ENCODE data around the gene ZNF683. TPM values are rescaled to one million over a fixed set of nuclear protein-coding genes. Genes with fewer than 3 reads are reported as not detected.
"Not testable (repeated sequence)": the region's sequence is repeated elsewhere in the genome, so short reads cannot be mapped to it uniquely, and the experiment has no call there.

ZNF683 gene
- under 1 TPM in 1 of 2 experiments, not detected in 1; 0.41 TPM for total RNA-seq
- 4.2 TPM for polyA plus RNA-seq (2013, experiment 1 of 2)
- 2.5 TPM for polyA plus RNA-seq (2013, experiment 2 of 2)
- total RNA-seq = 0 to 4.4 (median 0.23) reads per million in 172 experiments

DNA sequence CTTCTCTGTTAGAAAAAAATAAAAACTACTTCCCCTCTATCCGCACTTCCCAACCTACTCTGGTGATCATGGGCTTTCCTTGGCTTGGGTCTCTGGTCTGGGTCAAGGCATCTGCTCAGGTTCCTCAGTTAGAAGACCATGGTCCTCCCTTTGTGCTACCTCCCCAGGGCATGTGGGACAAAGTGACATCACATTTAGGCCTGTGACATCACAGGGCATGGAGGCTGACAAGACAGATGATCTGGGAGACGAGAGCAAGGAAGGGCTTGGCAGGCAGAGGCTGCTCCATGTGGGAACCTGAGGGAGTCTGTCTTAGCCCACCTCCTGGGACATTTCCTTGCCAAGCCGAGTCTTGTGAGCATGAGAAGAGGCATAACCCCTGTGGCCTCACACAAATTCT is at the start of gene ZNF683:
ZNF683 (minus strand) TSS at position 140 of the 400 bp plus-strand sequence. CDS start 4,179 bp downstream, outside the sequence.
- H3K9me3 Mint-ChIP-seq; ATAC-seq (ENCODE audit: poor library complexity); H3K4me3 ChIP-seq (ENCODE audit: low read length); H3K9me3 ChIP-seq (ENCODE audit: control insufficient read depth in 1 of 2, insufficient read depth in 1 of 2, low read length in 2 of 2); H3K36me3 Mint-ChIP-seq (ENCODE audit: low read depth); intact Hi-C loops (cut with DNase I, micrococcal nuclease); H3K27me3 ChIP-seq (ENCODE audit: control insufficient read depth in 1 of 2, insufficient read depth in 2 of 2, low read length in 2 of 2); H3K27me3 Mint-ChIP-seq; H3K36me3 ChIP-seq (ENCODE audit: insufficient read depth, low read length); DNase-seq: not testable (repeated sequence)
- Mint-ChIP-seq H3K27ac (peak within 1 kb of the TSS; percentile 92), H3K4me1 (ENCODE audit: low read depth) (peaks cover 80% of the 10 kb centered on the region), H3K4me3 (peak within 1 kb of the TSS; percentile 77)
- peaks cover 99% of the 10 kb centered on the region for H3K4me1 ChIP-seq (ENCODE audit: insufficient read depth, low read length)
- POLR2A ChIA-PET = interaction anchor here (1.0 to 2.2 kb wide), 4 partner anchors 8 to 55 kb away, joined by 3 to 9 read pairs (median 6); partner anchors contain the start of gene CD52
- H3K27ac ChIP-seq (ENCODE audit: low read depth in 1 of 2, low read length in 2 of 2) = peak within 1 kb of the TSS; percentile 36 to 52
- CTCF ChIA-PET = interaction anchor here (1.2 to 3.9 kb wide), 4 partner anchors 9 to 51 kb away, joined by 4 to 22 read pairs (median 4); no protein-coding TSS in a partner anchor

DNA sequence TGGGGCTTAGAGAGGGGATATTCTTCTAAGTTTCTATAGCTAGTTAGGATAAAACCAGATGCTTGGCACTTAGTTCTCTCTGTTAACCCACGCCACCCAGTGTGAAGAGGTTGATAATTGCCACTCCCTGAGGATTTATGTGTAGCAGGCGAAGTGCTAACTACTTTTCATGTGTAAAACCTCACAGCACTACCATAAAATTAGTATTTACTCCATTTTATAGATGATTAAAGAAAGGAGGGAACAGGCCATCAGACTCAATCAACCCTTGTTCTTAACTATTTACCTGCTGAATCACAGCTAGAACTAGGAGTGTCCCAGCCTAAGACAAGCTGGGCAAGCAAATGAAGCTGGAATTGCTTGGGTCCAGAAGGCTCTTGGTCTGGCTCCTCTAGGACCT is 46.9 kb upstream of the ZNF683 start:
- intact Hi-C loops (cut with DNase I, micrococcal nuclease) = loop anchor here in 1 of 2 experiments (10.0 kb wide), 1 partner anchor 385 kb away; no protein-coding TSS in a partner anchor
- Histone ChIP-seq H3K36me3 (ENCODE audit: insufficient read depth, low read length) (no peaks in the 10 kb centered on the region), H3K4me3 (ENCODE audit: low read length) (no peak overlapping the region), H3K27me3 (ENCODE audit: control insufficient read depth in 1 of 2, insufficient read depth in 2 of 2, low read length in 2 of 2) (peaks cover 3 to 10% of the 10 kb centered on the region in 2 experiments), H3K27ac (ENCODE audit: low read depth in 1 of 2, low read length in 2 of 2) (no peak overlapping the region), H3K4me1 (ENCODE audit: insufficient read depth, low read length) (no peaks in the 10 kb centered on the region), H3K9me3 (ENCODE audit: control insufficient read depth in 1 of 2, insufficient read depth in 1 of 2, low read length in 2 of 2) (no peaks in the 10 kb centered on the region)
- ChIA-PET CTCF (interaction anchor here (0.9 kb wide), 1 partner anchor 98 kb away, joined by 3 read pairs; no protein-coding TSS in a partner anchor), POLR2A (no interaction called here)
- no peaks in the 10 kb centered on the region for H3K36me3 Mint-ChIP-seq (ENCODE audit: low read depth)
- no peaks in the 10 kb centered on the region for H3K4me1 Mint-ChIP-seq (ENCODE audit: low read depth)
- DNase-seq (no peak), ATAC-seq (ENCODE audit: poor library complexity) (no peak)
- TF ChIP-seq, protein P1, sequence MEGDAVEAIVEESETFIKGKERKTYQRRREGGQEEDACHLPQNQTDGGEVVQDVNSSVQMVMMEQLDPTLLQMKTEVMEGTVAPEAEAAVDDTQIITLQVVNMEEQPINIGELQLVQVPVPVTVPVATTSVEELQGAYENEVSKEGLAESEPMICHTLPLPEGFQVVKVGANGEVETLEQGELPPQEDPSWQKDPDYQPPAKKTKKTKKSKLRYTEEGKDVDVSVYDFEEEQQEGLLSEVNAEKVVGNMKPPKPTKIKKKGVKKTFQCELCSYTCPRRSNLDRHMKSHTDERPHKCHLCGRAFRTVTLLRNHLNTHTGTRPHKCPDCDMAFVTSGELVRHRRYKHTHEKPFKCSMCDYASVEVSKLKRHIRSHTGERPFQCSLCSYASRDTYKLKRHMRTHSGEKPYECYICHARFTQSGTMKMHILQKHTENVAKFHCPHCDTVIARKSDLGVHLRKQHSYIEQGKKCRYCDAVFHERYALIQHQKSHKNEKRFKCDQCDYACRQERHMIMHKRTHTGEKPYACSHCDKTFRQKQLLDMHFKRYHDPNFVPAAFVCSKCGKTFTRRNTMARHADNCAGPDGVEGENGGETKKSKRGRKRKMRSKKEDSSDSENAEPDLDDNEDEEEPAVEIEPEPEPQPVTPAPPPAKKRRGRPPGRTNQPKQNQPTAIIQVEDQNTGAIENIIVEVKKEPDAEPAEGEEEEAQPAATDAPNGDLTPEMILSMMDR (IDR thresholded peaks at IDR 0.05) = no peak
- H3K27me3 Mint-ChIP-seq = peaks cover 22% of the 10 kb centered on the region
- H3K27ac Mint-ChIP-seq = no peak overlapping the region
- no peaks in the 10 kb centered on the region for H3K9me3 Mint-ChIP-seq
- no peak overlapping the region for H3K4me3 Mint-ChIP-seq

DNA sequence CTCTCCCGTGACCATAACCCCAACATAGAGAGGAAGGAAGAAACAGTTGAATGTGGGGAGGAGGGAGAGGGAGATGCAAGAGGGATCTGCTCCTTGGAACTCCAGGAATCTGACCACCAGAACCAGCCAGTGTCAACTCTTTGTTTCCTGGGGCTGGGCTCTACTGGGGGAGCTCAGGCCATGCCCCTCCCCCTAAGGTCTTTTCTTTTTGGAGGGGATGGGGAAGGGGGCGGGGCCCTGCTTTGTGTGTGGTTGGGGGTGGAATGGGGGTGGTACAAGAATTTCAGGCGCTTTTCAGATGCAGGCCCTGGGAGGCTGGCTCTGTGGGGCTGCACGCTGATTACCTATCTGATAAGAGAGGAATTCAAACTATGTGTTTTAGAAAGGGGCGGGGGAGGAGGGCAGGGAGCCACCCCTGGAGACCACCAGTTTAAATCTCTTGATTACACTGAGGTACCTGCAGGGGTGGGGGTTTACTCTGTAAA is 46.4 kb upstream of the ZNF683 start:
- Mint-ChIP-seq H3K27ac (no peak overlapping the region), H3K4me1 (ENCODE audit: low read depth) (no peaks in the 10 kb centered on the region), H3K9me3 (no peaks in the 10 kb centered on the region), H3K36me3 (ENCODE audit: low read depth) (no peaks in the 10 kb centered on the region), H3K4me3 (no peak overlapping the region), H3K27me3 (peaks cover 28% of the 10 kb centered on the region)
- DNase-seq (no peak), ATAC-seq (ENCODE audit: poor library complexity) (no peak)
- Histone ChIP-seq H3K4me1 (ENCODE audit: insufficient read depth, low read length) (no peaks in the 10 kb centered on the region), H3K4me3 (ENCODE audit: low read length) (no peak overlapping the region), H3K27me3 (ENCODE audit: control insufficient read depth in 1 of 2, insufficient read depth in 2 of 2, low read length in 2 of 2) (peaks cover 6 to 16% of the 10 kb centered on the region in 2 experiments), H3K27ac (ENCODE audit: low read depth in 1 of 2, low read length in 2 of 2) (no peak overlapping the region), H3K9me3 (ENCODE audit: control insufficient read depth in 1 of 2, insufficient read depth in 1 of 2, low read length in 2 of 2) (no peaks in the 10 kb centered on the region), H3K36me3 (ENCODE audit: insufficient read depth, low read length) (no peaks in the 10 kb centered on the region)
- ChIA-PET CTCF (interaction anchor here (0.9 kb wide), 1 partner anchor 97 kb away, joined by 3 read pairs; no protein-coding TSS in a partner anchor), POLR2A (no interaction called here)
- intact Hi-C loops (cut with DNase I, micrococcal nuclease) = loop anchor here in 1 of 2 experiments (10.0 kb wide), 1 partner anchor 384 kb away; no protein-coding TSS in a partner anchor
- TF ChIP-seq, protein P1 (IDR thresholded peaks at IDR 0.05) = no peak
